ENCODE data around the gene ZNF678.

GRCh38 chr1:227560393-227561173 lies 2.8 kb upstream of the ZNF678 start:
- no peak for TF ChIP-seq CTCF (tag by site-specific recombination; IDR thresholded peaks at IDR 0.05)
- TF ChIP-seq ZNF114 (tag by site-specific recombination; IDR thresholded peaks at IDR 0.05), result no peak
- TF ChIP-seq, protein P1, sequence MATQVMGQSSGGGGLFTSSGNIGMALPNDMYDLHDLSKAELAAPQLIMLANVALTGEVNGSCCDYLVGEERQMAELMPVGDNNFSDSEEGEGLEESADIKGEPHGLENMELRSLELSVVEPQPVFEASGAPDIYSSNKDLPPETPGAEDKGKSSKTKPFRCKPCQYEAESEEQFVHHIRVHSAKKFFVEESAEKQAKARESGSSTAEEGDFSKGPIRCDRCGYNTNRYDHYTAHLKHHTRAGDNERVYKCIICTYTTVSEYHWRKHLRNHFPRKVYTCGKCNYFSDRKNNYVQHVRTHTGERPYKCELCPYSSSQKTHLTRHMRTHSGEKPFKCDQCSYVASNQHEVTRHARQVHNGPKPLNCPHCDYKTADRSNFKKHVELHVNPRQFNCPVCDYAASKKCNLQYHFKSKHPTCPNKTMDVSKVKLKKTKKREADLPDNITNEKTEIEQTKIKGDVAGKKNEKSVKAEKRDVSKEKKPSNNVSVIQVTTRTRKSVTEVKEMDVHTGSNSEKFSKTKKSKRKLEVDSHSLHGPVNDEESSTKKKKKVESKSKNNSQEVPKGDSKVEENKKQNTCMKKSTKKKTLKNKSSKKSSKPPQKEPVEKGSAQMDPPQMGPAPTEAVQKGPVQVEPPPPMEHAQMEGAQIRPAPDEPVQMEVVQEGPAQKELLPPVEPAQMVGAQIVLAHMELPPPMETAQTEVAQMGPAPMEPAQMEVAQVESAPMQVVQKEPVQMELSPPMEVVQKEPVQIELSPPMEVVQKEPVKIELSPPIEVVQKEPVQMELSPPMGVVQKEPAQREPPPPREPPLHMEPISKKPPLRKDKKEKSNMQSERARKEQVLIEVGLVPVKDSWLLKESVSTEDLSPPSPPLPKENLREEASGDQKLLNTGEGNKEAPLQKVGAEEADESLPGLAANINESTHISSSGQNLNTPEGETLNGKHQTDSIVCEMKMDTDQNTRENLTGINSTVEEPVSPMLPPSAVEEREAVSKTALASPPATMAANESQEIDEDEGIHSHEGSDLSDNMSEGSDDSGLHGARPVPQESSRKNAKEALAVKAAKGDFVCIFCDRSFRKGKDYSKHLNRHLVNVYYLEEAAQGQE (tag by site-specific recombination; IDR thresholded peaks at IDR 0.05), result no peak
- TF ChIP-seq ZNF274 (IDR thresholded peaks at IDR 0.05; ENCODE audit: low read length), result no peak
- TF ChIP-seq ZNF274 (tag by site-specific recombination; IDR thresholded peaks at IDR 0.05; ENCODE audit: borderline replicate concordance), result no peak
